Activated T-cell treated with anti-CD3 and anti-CD28 coated beads, Interleukin-2, amount 50 U/mL, for 1 hour (primary cell): Measurements from ENCODE around the gene CKS1B.

Experiments
- DNase-seq: peaks from one replicate; pipeline ENCODE4 v3.0.0-alpha.2; 2020

CKS1B gene

DNA sequence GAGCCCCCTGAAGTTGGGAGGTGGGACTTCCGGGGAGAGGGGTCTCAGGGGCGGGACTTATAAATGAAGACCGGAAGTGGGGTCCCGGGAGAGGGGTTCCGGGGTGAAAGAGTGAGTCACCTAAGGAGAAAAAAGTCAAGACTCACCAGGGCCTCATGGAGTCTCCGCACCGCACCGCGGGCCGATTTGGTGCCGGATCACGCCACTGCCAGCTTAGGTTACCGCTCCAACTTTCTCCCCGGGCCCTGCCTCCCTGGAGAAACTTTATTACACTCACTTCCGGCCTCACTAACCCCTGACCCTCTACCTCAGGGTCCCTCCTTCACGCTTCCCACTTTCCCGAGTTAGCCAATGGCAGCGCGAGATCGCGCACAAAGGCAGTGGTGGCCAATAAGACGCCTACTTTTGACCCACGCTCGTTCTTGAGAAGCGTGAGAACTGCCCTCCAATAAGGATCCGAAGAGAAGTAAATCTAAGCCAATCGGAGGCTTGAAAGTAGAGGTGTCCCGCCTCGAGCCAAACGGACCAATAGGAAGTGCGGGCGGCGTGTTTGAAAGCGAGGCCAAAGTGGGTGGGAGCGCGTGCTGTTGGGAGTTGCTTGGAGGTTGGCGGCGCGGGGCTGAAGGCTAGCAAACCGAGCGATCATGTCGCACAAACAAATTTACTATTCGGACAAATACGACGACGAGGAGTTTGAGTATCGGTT lies at the start of gene CKS1B:
Gene CKS1B (plus strand): TSS at position 580 of the 706 bp plus-strand sequence. CDS start 65 bp downstream, at position 645.
- DNase-seq, result peak; percentile 95

DNA sequence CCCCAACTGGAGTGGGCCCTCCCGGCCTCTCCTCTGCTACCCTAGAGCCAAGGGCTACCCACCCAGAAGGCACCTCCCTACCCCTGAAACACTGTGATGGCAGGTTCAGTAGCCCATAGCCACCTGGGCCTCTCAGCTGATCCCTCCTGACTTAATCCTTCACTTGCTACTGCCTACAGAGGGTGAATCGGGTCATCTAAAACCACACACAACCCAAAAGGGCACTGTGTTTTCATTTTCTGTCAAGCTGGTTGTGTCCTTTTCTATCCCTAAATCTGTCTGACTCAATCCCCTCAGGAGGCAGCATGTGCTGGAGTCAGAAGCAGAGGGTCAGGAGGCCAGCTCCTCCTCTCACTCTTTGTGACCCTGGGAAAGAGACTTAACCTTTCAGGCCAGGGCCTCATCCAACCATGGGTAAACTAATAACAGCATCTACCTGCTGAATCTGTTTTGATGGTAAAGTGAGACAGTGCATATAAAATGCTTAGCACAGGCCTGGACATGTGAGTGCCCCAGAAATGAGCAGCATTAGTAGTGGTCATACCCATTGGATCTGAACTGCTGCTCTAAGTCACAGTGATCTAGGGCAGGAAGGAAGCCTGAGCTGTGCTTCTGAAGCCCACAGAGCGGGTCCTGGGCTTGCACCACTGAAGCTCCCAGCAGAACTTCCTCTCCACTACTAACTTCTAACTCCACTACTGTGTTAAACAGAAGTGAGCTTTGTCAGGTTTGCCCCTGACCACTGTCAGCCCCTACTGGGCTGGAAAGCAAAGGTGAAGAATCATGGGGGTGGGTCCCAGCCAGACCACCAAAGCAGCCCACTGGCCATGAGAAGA lies 48.9 kb upstream of the CKS1B start:
- no peak for DNase-seq

GRCh38 chr1:154926201-154926600 lies 48.3 kb upstream of the CKS1B start:
- no peak for DNase-seq

GRCh38 chr1:154931940-154932487 lies 42.5 kb upstream of the CKS1B start:
- DNase-seq, result no peak

GRCh38 chr1:154934358-154934948 lies 40.0 kb upstream of the CKS1B start:
- DNase-seq, result no peak

DNA sequence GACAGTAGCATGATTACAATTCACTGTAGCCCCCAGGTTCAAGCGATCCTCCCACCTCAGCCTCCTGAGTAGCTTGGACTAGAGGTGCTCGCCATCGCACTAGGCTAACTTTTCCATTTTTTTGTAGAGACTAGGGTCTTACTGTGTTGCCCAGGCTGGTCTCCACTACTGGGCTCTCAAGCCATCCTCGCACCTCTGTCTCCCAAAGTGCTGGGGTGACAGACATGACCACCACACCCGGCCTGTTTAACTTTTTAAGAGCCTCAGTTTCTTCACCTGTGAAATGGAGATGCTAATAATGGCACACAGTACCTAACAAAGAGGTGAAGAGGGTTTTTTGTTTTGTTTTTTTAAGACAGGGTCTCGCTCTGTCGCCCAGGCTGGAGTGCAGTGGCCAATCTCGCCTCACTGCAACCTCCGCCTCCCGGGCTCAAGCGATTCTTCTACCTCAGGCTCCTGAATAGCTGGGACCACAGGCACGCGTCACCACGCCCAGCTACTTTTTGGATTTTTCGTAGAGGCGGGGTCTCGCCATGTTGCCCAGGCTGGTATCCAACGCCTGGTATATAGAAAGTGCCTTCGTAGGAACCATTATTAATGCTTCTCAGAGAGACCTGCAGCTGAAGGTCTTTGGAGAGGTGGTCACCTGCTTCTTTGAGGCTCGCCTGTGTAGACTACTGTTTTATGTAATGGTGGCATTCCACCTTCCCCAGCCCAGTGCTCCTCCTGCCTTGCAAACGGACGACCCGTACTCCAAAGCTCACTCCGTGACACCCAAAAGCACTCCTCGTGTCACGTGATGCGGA lies 38.5 kb upstream of the CKS1B start:
- no peak for DNase-seq

DNA sequence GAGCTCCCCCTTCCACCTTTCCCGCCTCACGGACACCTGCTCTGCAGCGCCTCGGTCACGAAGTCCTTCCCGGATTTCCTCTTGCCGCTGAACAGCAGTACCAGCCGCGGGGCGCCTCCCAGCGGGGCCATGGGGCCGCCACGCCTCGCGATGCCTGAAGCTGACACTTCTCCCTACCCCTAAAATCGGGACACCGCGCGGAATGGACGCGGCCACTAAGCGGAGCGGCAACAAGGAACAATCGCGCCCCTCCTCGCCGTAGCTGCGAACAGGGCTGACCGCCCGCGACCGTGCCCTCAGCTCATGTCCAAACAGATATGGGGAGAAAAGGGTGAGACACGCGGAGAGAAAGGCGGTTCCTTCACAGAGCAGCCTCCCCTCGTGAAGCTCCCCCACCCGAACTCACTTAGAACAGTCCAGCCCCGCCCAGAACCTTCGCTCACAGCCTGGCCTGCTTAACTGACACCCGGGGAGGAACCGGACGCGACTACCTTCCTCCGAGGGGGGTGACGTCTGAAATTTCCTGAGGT lies 37.9 kb upstream of the CKS1B start, which contains the start of gene PMVK:
Gene PMVK (minus strand): TSS at position 165 of the 530 bp plus-strand sequence. CDS start 34 bp downstream, at position 131.
- peak; percentile 94 for DNase-seq

GRCh38 chr1:154937085-154937987 lies 37.1 kb upstream of the CKS1B start:
- DNase-seq, result peak; percentile 90

DNA sequence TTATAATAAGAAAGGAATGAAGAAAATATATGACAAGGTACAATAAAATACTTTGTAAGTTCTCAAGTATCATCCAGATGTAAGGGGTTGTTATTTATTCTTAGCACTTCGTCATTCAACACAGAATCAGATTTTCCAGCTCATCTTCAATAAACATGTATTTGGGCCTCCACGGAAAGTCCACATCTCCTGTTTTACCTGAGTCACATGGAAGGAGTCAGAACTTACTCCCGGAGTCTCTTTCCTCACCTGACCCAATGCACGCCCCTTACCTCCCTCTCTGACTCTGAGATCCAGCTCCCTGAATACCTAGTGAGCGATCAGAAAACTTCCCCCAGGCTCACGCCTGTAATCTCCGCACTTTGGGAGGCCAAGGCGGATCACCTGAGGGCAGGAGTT lies 36.5 kb upstream of the CKS1B start:
- DNase-seq, result no peak

- DNase-seq, result no peak
Measured at GRCh38 chr1:154938604-154939399, 35.7 kb upstream of the CKS1B start.

DNA sequence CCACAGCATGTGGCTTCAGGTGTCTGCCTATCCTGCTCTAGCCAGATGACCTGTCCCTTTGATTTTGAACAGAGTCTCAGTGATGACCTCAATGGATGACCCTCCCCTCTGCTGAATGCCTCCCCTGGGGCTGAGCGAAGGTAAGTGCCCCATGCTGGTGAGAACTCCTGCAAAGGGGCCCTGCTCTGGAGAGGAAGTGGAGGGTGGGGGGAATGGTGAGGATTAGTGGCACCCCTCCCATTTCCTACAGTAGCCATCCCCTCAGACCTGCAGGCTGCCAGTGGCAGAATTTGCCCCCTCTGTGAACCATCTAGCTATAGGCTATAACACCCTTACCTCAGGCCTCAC lies 34.3 kb upstream of the CKS1B start:
- no peak for DNase-seq

DNA sequence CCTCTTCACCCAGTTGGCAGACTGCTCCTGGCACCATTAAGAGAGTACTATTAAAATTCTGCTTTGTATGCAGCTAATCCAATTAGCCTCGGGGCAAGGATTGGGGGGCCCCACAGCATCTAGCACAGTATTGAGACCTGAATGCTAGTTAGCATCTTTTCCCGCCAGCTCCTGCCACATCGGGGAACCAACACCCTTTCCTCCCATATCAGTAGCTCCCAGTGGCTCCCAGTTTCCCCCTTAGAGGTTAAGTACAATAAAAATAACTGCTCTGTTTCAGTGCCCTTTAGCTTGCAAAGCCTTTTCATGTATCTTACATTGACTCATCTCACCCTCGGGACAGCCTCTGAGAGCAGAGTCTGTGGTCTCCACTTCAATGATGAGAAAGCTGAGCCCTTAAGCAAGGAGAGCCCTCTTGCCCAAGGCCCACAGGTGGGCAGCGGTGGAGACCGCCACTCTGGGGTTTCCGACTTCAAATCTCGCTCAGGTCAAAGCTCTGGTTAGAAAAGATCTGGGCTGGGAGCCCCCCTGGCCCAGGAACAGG lies 33.8 kb upstream of the CKS1B start:
- no peak for DNase-seq

DNA sequence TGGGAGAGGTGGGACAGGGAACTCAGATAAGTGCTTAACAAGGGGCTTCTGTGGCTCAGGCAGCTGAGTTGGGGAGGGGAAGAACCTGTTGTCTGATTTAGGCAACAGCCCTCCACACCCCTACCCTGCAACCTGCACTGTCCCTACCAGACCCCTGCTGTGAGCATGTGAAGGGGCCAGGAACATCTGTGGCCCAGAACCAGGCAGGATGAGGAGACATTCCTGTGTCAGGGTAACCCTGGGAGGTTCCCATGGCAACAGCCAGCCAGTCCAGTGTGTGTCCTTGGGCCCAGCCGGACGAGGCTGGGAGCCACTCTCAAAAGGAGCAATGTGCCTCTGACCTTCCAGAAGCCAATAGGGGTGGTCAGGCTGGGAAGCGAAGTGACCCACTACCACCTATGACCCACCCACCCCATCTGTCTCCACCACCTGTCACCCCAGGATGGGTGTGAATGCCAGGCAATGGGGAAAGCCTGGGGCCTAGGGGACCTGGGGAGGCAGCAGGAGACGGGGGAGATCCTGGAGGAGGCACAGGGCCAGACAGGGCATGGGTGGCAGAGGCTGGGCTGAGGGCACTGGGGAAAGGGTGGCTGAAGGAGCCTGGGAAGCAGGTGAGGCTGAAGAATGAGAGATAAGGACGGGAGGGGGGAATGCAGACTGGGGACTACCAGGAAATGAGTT lies 33.0 kb upstream of the CKS1B start:
- DNase-seq, result no peak

DNA sequence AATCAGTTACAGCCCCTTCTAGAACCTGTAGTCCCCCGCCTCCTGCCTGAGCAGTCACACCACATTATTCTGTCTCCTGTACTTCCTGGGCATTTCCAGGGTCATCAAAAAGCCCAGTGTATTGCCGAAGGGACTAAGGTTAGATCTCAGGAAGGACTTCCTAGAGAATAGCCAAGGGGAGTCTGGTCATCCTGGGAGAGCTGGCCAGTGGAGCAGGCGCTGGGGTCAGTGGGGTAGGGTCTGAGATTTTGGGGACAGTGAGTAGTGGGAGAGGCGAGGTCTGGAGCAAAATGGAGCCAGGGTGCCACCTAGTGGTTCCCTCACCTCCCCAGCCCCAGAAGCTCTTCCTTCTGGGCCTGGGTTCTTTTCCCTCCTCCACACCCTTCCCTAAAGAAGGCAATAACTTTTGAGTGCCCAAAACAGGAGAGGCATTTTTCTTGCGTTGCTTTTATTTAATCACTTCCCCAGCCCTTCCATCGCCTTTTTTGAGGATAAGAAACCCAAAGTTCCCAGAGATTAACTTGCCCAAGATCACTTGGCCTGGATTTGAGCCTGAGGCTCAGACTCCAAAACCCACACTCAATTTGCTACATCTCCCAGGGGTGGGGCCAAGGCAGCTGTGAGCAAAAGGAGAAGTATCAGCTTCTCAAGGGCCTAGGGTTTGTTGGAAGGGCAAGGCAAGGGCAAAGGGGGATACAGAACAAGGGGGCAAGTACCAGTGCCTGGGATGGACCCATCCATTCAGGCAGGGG lies 30.7 kb upstream of the CKS1B start:
- DNase-seq, result peak; percentile 51

- DNase-seq, result no peak
Measured at GRCh38 chr1:154944401-154945159, 29.9 kb upstream of the CKS1B start.

DNA sequence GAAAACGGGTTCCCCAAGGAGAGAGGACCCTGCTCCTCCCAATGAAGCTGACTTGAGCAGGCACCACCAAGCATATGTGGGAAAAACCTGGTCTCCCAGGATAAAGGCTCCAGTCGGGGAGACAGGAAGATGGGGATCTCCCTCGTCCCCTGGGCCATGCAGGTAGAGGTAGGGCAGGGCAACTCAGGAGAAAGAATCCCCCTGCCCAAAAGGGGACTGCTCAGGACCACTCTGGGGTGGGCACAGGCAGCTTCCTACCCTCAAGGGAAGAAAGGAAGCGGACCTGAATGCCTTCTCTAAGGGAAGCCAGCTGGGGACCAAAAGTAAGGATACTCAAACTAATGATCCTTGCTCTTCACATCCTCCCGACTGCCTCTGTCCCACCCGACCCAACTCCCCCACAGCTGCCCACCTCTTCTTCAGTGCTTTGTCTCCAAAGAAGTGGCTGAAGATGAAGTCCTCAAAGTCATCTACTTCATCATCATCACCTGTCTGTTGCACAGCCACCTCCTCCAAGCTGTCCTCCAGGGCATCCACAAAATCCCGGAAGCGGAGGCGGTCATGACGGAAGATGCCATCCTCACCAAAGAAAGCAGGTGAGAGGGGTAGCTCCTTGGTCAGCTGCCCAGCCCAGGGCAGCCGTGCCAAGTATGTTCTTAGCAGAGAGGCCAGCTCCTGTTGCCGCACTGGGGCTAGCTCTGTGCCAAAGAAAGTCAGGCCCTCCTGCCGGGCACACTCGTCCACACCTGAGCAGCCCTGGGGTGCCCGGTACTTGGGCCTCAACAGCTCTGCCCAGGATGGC lies 29.1 kb upstream of the CKS1B start:
- no peak for DNase-seq
